SK-N-MC (cell line): Measurements from ENCODE around the gene PLA2G2F.

Experiments used
- EZH2 ChIP-seq: fragments of 200-600 bp; sonication (generic); IDR thresholded peaks from one replicate; pipeline ENCODE4 v1.6.1; 2017; ENCODE audit warnings: antibody characterized with exemption
- FOXP2 ChIP-seq: optimal IDR thresholded peaks from 2 replicates; pipeline ENCODE3; 2011; ENCODE audit warnings: mild to moderate bottlenecking, moderate library complexity; ENCODE audit not compliant: insufficient read depth; ENCODE audit errors: extremely low read length, control extremely low read depth
- POLR2AphosphoS5 ChIP-seq: IDR thresholded peaks from 2 replicates; pipeline ENCODE4 v1.6.1; 2012; ENCODE audit warnings: mild to moderate bottlenecking, low read depth, low read length, borderline replicate concordance

- TF ChIP-seq POLR2AphosphoS5 = no peak
- TF ChIP-seq EZH2 = no peak
- no peak for TF ChIP-seq FOXP2
Measured at GRCh38 chr1:20126041-20126805, 12.9 kb upstream of the PLA2G2F start.
